ENCODE results near the gene EMD.
A peak's percentile ranks its signal among the peaks of the same experiment; 100 is the strongest.
"Not testable (repeated sequence)": the region's sequence is repeated elsewhere in the genome, so short reads cannot be mapped to it uniquely, and the experiment has no call there.

EMD gene

GRCh38 chrX:154399527-154400368 is 20.7 kb downstream of the EMD start:
- Histone ChIP-seq H3K79me2 (ENCODE audit: control insufficient read depth, insufficient read depth, low read length, poor library complexity) (peaks cover 7% of the 10 kb centered on the region), H3K4me1 (ENCODE audit: control insufficient read depth in 1 of 2, insufficient read depth in 2 of 2, low read length in 2 of 2) (peaks cover 0 to 3% of the 10 kb centered on the region in 2 experiments), H4K12ac (ENCODE audit: low read depth, low read length) (no peak overlapping the region), H3K27ac (ENCODE audit: low read depth, low read length) (no peak overlapping the region), H3K36me3 (ENCODE audit: control insufficient read depth in 1 of 2, insufficient read depth in 2 of 2, low read length in 2 of 2) (peaks cover 24 to 27% of the 10 kb centered on the region in 2 experiments), H4K8ac (ENCODE audit: low read depth, low read length) (no peak overlapping the region), H2AFZ (ENCODE audit: insufficient read depth, low read length, poor library complexity) (no peak overlapping the region), H2BK12ac (ENCODE audit: low read length) (no peak overlapping the region), H3K14ac (ENCODE audit: low read length) (peak overlapping the region; percentile 62), H3K79me1 (ENCODE audit: low read length) (peaks cover 15% of the 10 kb centered on the region), H3K9me3 (ENCODE audit: insufficient read depth, low read depth, low read length) (peaks cover 1% of the 10 kb centered on the region), H3K4me3 (ENCODE audit: low read depth, low read length) (peak overlapping the region; percentile 91), H3K4ac (ENCODE audit: low read depth, low read length) (peak overlapping the region; percentile 24), H3K4me2 (ENCODE audit: low read length) (peak overlapping the region; percentile 69), H3K18ac (ENCODE audit: low read length) (no peak overlapping the region), H3K9ac (ENCODE audit: low read length) (peak overlapping the region; percentile 82), H4K91ac (ENCODE audit: low read depth, low read length) (no peak overlapping the region), H3K27me3 (ENCODE audit: insufficient read depth, low read length) (no peaks in the 10 kb centered on the region), H2BK5ac (ENCODE audit: low read depth, low read length, poor library complexity) (no peak overlapping the region), H3K23ac (ENCODE audit: low read length) (no peak overlapping the region), H2AK5ac (ENCODE audit: low read length) (no peak overlapping the region), H2BK120ac (ENCODE audit: insufficient read depth, low read length, poor library complexity) (no peak overlapping the region)
- no CpG with 5 or more reads among the region's 14 CpGs for WGBS (ENCODE audit: extremely low coverage, insufficient coverage, insufficient read length)
- DNase-seq = no peak

- H3K4me2 ChIP-seq (ENCODE audit: low read length) = peak overlapping the region; percentile 69
- H3K9ac ChIP-seq (ENCODE audit: low read length); H4K12ac ChIP-seq (ENCODE audit: low read depth, low read length); H3K18ac ChIP-seq (ENCODE audit: low read length); H4K91ac ChIP-seq (ENCODE audit: low read depth, low read length); H3K27me3 ChIP-seq (ENCODE audit: insufficient read depth, low read length); H3K9me3 ChIP-seq (ENCODE audit: insufficient read depth, low read depth, low read length); H2BK12ac ChIP-seq (ENCODE audit: low read length); H3K23ac ChIP-seq (ENCODE audit: low read length); H3K14ac ChIP-seq (ENCODE audit: low read length); H2AK5ac ChIP-seq (ENCODE audit: low read length); H3K4me1 ChIP-seq (ENCODE audit: control insufficient read depth in 1 of 2, insufficient read depth in 2 of 2, low read length in 2 of 2); H4K8ac ChIP-seq (ENCODE audit: low read depth, low read length); H3K4me3 ChIP-seq (ENCODE audit: low read depth, low read length); H3K79me2 ChIP-seq (ENCODE audit: control insufficient read depth, insufficient read depth, low read length, poor library complexity); H2BK5ac ChIP-seq (ENCODE audit: low read depth, low read length, poor library complexity); H2BK120ac ChIP-seq (ENCODE audit: insufficient read depth, low read length, poor library complexity); H3K4ac ChIP-seq (ENCODE audit: low read depth, low read length); H3K27ac ChIP-seq (ENCODE audit: low read depth, low read length); H2AFZ ChIP-seq (ENCODE audit: insufficient read depth, low read length, poor library complexity); DNase-seq: not testable (repeated sequence)
- no CpG with 5 or more reads among the region's 6 CpGs for WGBS (ENCODE audit: extremely low coverage, insufficient coverage, insufficient read length)
- H3K36me3 ChIP-seq (ENCODE audit: control insufficient read depth in 1 of 2, insufficient read depth in 2 of 2, low read length in 2 of 2) = peaks cover 24 to 27% of the 10 kb centered on the region in 2 experiments
- H3K79me1 ChIP-seq (ENCODE audit: low read length) = peaks cover 15% of the 10 kb centered on the region
Observed at GRCh38 chrX:154400369-154400817, 21.3 kb downstream of the EMD start.

GRCh38 chrX:154401045-154401799 is 22.1 kb downstream of the EMD start:
- H3K4me2 ChIP-seq (ENCODE audit: low read length) = no peak overlapping the region
- no peak overlapping the region for H3K14ac ChIP-seq (ENCODE audit: low read length)
- H3K4me1 ChIP-seq (ENCODE audit: control insufficient read depth in 1 of 2, insufficient read depth in 2 of 2, low read length in 2 of 2) = peaks cover 0 to 3% of the 10 kb centered on the region in 2 experiments
- H3K27me3 ChIP-seq (ENCODE audit: insufficient read depth, low read length) = no peaks in the 10 kb centered on the region
- H2BK5ac ChIP-seq (ENCODE audit: low read depth, low read length, poor library complexity) = no peak overlapping the region
- no peak overlapping the region for H3K4ac ChIP-seq (ENCODE audit: low read depth, low read length)
- WGBS (ENCODE audit: extremely low coverage, insufficient coverage, insufficient read length) = no CpG with 5 or more reads among the region's 6 CpGs
- H3K36me3 ChIP-seq (ENCODE audit: control insufficient read depth in 1 of 2, insufficient read depth in 2 of 2, low read length in 2 of 2) = peaks cover 24 to 27% of the 10 kb centered on the region in 2 experiments
- H3K9ac ChIP-seq (ENCODE audit: low read length) = no peak overlapping the region
- H3K23ac ChIP-seq (ENCODE audit: low read length) = no peak overlapping the region
- peaks cover 7% of the 10 kb centered on the region for H3K79me2 ChIP-seq (ENCODE audit: control insufficient read depth, insufficient read depth, low read length, poor library complexity)
- no peak overlapping the region for H2BK120ac ChIP-seq (ENCODE audit: insufficient read depth, low read length, poor library complexity)
- no peak overlapping the region for H2AFZ ChIP-seq (ENCODE audit: insufficient read depth, low read length, poor library complexity)
- no peak overlapping the region for H3K18ac ChIP-seq (ENCODE audit: low read length)
- no peak overlapping the region for H2AK5ac ChIP-seq (ENCODE audit: low read length)
- no peak overlapping the region for H2BK12ac ChIP-seq (ENCODE audit: low read length)
- H3K79me1 ChIP-seq (ENCODE audit: low read length) = peaks cover 15% of the 10 kb centered on the region
- H4K12ac ChIP-seq (ENCODE audit: low read depth, low read length) = peak overlapping the region; percentile 17
- no peak overlapping the region for H3K4me3 ChIP-seq (ENCODE audit: low read depth, low read length)
- no peak overlapping the region for H4K8ac ChIP-seq (ENCODE audit: low read depth, low read length)
- peaks cover 1% of the 10 kb centered on the region for H3K9me3 ChIP-seq (ENCODE audit: insufficient read depth, low read depth, low read length)
- H3K27ac ChIP-seq (ENCODE audit: low read depth, low read length) = no peak overlapping the region
- H4K91ac ChIP-seq (ENCODE audit: low read depth, low read length) = no peak overlapping the region
- peak; percentile 53 to 58 for DNase-seq

- H3K27me3 ChIP-seq (ENCODE audit: insufficient read depth, low read length) = no peaks in the 10 kb centered on the region
- H3K4me1 ChIP-seq (ENCODE audit: control insufficient read depth in 1 of 2, insufficient read depth in 2 of 2, low read length in 2 of 2) = peaks cover 0 to 3% of the 10 kb centered on the region in 2 experiments
- peaks cover 1% of the 10 kb centered on the region for H3K9me3 ChIP-seq (ENCODE audit: insufficient read depth, low read depth, low read length)
- no peak overlapping the region for H2BK5ac ChIP-seq (ENCODE audit: low read depth, low read length, poor library complexity)
- H2BK12ac ChIP-seq (ENCODE audit: low read length) = no peak overlapping the region
- H2AK5ac ChIP-seq (ENCODE audit: low read length) = no peak overlapping the region
- H3K4me2 ChIP-seq (ENCODE audit: low read length) = no peak overlapping the region
- no peak overlapping the region for H4K91ac ChIP-seq (ENCODE audit: low read depth, low read length)
- no peak overlapping the region for H3K4ac ChIP-seq (ENCODE audit: low read depth, low read length)
- H3K14ac ChIP-seq (ENCODE audit: low read length) = no peak overlapping the region
- H4K8ac ChIP-seq (ENCODE audit: low read depth, low read length) = no peak overlapping the region
- H3K18ac ChIP-seq (ENCODE audit: low read length) = no peak overlapping the region
- no peak overlapping the region for H4K12ac ChIP-seq (ENCODE audit: low read depth, low read length)
- H3K9ac ChIP-seq (ENCODE audit: low read length) = no peak overlapping the region
- H2AFZ ChIP-seq (ENCODE audit: insufficient read depth, low read length, poor library complexity) = no peak overlapping the region
- WGBS (ENCODE audit: extremely low coverage, insufficient coverage, insufficient read length) = no CpG with 5 or more reads among the region's 6 CpGs
- H3K36me3 ChIP-seq (ENCODE audit: control insufficient read depth in 1 of 2, insufficient read depth in 2 of 2, low read length in 2 of 2) = peaks cover 24 to 27% of the 10 kb centered on the region in 2 experiments
- peaks cover 6% of the 10 kb centered on the region for H3K79me2 ChIP-seq (ENCODE audit: control insufficient read depth, insufficient read depth, low read length, poor library complexity)
- peak; percentile 33 to 53 for DNase-seq
- no peak overlapping the region for H3K27ac ChIP-seq (ENCODE audit: low read depth, low read length)
- H2BK120ac ChIP-seq (ENCODE audit: insufficient read depth, low read length, poor library complexity) = no peak overlapping the region
- H3K79me1 ChIP-seq (ENCODE audit: low read length) = peaks cover 13% of the 10 kb centered on the region
- H3K23ac ChIP-seq (ENCODE audit: low read length) = no peak overlapping the region
- no peak overlapping the region for H3K4me3 ChIP-seq (ENCODE audit: low read depth, low read length)
Observed at GRCh38 chrX:154401918-154402621, 23.0 kb downstream of the EMD start.

Measured in trophoblast cell (in vitro differentiated cells and primary cell).